HG02623 (cell line): ENCODE measurements around the gene NUDT16.

ENCODE experiments used
- ATAC-seq: cut with Tn5 transposase; IDR thresholded peaks from one replicate; pipeline ENCODE4 v1.9.1; 2021; ENCODE audit warnings: moderate library complexity; ENCODE audit not compliant: unreplicated experiment

NUDT16 gene

GRCh38 chr3:131435000-131435399, 53.4 kb downstream of the NUDT16 start:
- ATAC-seq, result no peak
